SK-N-MC (cell line): ENCODE data around the gene MKS1.

ENCODE experiments used
- EZH2 ChIP-seq: fragments of 200-600 bp; sonication (generic); IDR thresholded peaks from one replicate; pipeline ENCODE4 v1.6.1; 2017; ENCODE audit warnings: antibody characterized with exemption
- FOXP2 ChIP-seq: optimal IDR thresholded peaks from 2 replicates; pipeline ENCODE3; 2011; ENCODE audit warnings: mild to moderate bottlenecking, moderate library complexity; ENCODE audit not compliant: insufficient read depth; ENCODE audit errors: extremely low read length, control extremely low read depth
- POLR2AphosphoS5 ChIP-seq: IDR thresholded peaks from 2 replicates; pipeline ENCODE4 v1.6.1; 2012; ENCODE audit warnings: mild to moderate bottlenecking, low read depth, low read length, borderline replicate concordance

GRCh38 chr17:58219789-58220183, 731 bp upstream of the MKS1 start:
- no peak for TF ChIP-seq POLR2AphosphoS5
- TF ChIP-seq EZH2, result no peak
- TF ChIP-seq FOXP2, result no peak
